ENCODE measurements around the gene ROBO3.

- TF ChIP-seq CTCF (IDR thresholded peaks at IDR 0.05; ENCODE audit: low read depth, low read length, poor library complexity, severe bottlenecking) (no peak), EZH2phosphoT487 (IDR thresholded peaks at IDR 0.05; ENCODE audit: borderline replicate concordance, low read length) (no peak)
Observed at GRCh38 chr11:124865181-124865901, at the start of gene ROBO3.
